Measurements from ENCODE around the gene NAGPA. TPM values are rescaled to one million over a fixed set of nuclear protein-coding genes. Genes with fewer than 3 reads are reported as not detected.

The NAGPA gene
- total and polyA plus RNA-seq, 2 of the 13 experiments (the other 11 are each of a cell fraction or from before 2014, with no cell fraction given) = 27.1 to 60.3 TPM

GRCh38 chr16:5056352-5056751 lies 22.6 kb upstream of the NAGPA start (continued):
- TF ChIP-seq ZNF142 (CRISPR knock-in tag; IDR thresholded peaks at IDR 0.05) = 0 out of 2 replicates have a peak, but pooled peaks have one; percentile 60
- no peak for TF ChIP-seq ZNF143 (CRISPR knock-in tag; IDR thresholded peaks at IDR 0.05)
- no peak for TF ChIP-seq IRF1 (CRISPR knock-in tag; IDR thresholded peaks at IDR 0.05; ENCODE audit: low read depth)
- TF ChIP-seq HMGXB4 (CRISPR knock-in tag; IDR thresholded peaks at IDR 0.05; ENCODE audit: borderline replicate concordance in 1 of 2, low read depth in 1 of 2) = peak; percentile 24 to 78; a peak in 2 of 4 replicates
- TF ChIP-seq ZNF781 (CRISPR knock-in tag; IDR thresholded peaks at IDR 0.05; ENCODE audit: borderline replicate concordance, not compliant biosample characterization) = no peak
- peak; percentile 34; the same call in 1 of the 2 replicates for TF ChIP-seq ZBTB7B (CRISPR knock-in tag; IDR thresholded peaks at IDR 0.05)
- TF ChIP-seq ZNF180 (CRISPR knock-in tag; IDR thresholded peaks at IDR 0.05; ENCODE audit: borderline replicate concordance, low read depth) = no peak
- no peak for TF ChIP-seq PRPF4 (IDR thresholded peaks at IDR 0.05; ENCODE audit: low read depth, low read length, poor library complexity, severe bottlenecking)
- TF ChIP-seq NR2F1 (CRISPR knock-in tag; IDR thresholded peaks at IDR 0.05) = no peak
- TF ChIP-seq LRRFIP1 (CRISPR knock-in tag; conservative IDR thresholded peaks at IDR 0.05) = no peak
- TF ChIP-seq MAZ (IDR thresholded peaks at IDR 0.05; ENCODE audit: borderline replicate concordance, low read depth, low read length) = peak; percentile 56
- TF ChIP-seq MAZ (CRISPR knock-in tag; IDR thresholded peaks at IDR 0.05; ENCODE audit: low read depth) = peak; percentile 23; the same call in 1 of the 2 replicates
- TF ChIP-seq ZNF710 (CRISPR knock-in tag; IDR thresholded peaks at IDR 0.05; ENCODE audit: borderline replicate concordance) = no peak
- TF ChIP-seq ELF1 (CRISPR knock-in tag; IDR thresholded peaks at IDR 0.05) = no peak
- 0 out of 2 replicates have a peak, but pooled peaks have one; percentile 45 for TF ChIP-seq TP53 (CRISPR knock-in tag; conservative IDR thresholded peaks at IDR 0.05)

Measured in HepG2 (cell line).